A549 (cell line): ENCODE measurements around the gene ZFYVE27. TPM values are rescaled to one million over a fixed set of nuclear protein-coding genes. Genes with fewer than 3 reads are reported as not detected.

Source experiments
- ATAC-seq, 2 experiments: fragments of 200-7000 bp in 1 of 2; fragments of >200 bp in 1 of 2; cut with Nextera tagmentation in 1 of 2; cut with Tn5 transposase in 1 of 2; 3 replicates each; pipeline versions ENCODE4 v1.8.0 to v1.9.1; 2018 to 2020; ENCODE audit warnings: mild to moderate bottlenecking in 1 of 2, moderate library complexity in 1 of 2
- CTCF ChIA-PET: fragments of 300-600 bp; sonication (Branson Sonifier 250); formaldehyde crosslinking; extraction: SDS; loops from one replicate; lab custom pipeline; 2021; ENCODE audit warnings: antibody characterized with exemption, inconsistent platforms; lab: Yijun Ruan, JAX
- POLR2A ChIA-PET: fragments of 350-600 bp; formaldehyde crosslinking; extraction: SDS; loops from one replicate; lab custom pipeline; 2021; ENCODE audit warnings: antibody characterized with exemption, inconsistent platforms; lab: Yijun Ruan, JAX
- DNase-seq, 2 experiments: peaks; one replicate each; pipeline versions ENCODE4 v3.0.0 to v3.0.0-alpha.2; 2011 to 2016; ENCODE audit warnings: low read depth in 1 of 2, low spot score in 1 of 2
- FAIRE-seq: peaks from 2 replicates; lab custom pipeline; 2011; peaks lifted over from hg19 to GRCh38; lab: Jason Lieb, UNC
- H3K27ac ChIP-seq, 2 experiments: fragments of >200 bp; sonication (Bioruptor Twin); formaldehyde crosslinking; 3 replicates each; pipeline ENCODE4 v1.5.1; 2016 to 2017
- H3K4me1 ChIP-seq: fragments of >200 bp; sonication (Bioruptor Twin); formaldehyde crosslinking; 3 replicates; pipeline ENCODE4 v1.6.1; 2016
- H3K4me2 ChIP-seq: fragments of >200 bp; sonication (Bioruptor Twin); formaldehyde crosslinking; 3 replicates; pipeline ENCODE4 v1.6.1; 2016
- H3K4me3 ChIP-seq: fragments of >200 bp; sonication (Bioruptor Twin); formaldehyde crosslinking; 3 replicates; pipeline ENCODE4 v1.5.1; 2016
- H3K9me3 ChIP-seq: fragments of >200 bp; sonication (Bioruptor Twin); formaldehyde crosslinking; 3 replicates; pipeline ENCODE4 v1.6.1; 2016
- CEBPB ChIP-seq, 2 experiments: fragments of >200 bp in 1 of 2; sonication (Bioruptor Twin) in 1 of 2; formaldehyde crosslinking in 1 of 2; IDR thresholded peaks; 2 replicates each; pipeline ENCODE4 v1.6.1; 2012 to 2016
- CHD4 ChIP-seq: fragments of 200-600 bp; sonication (generic); IDR thresholded peaks from 2 replicates; pipeline ENCODE4 v1.6.1; 2016; ENCODE audit warnings: antibody characterized with exemption, mild to moderate bottlenecking, borderline replicate concordance
- EHMT2 ChIP-seq: fragments of 200-600 bp; sonication (generic); IDR thresholded peaks from 2 replicates; pipeline ENCODE4 v1.6.1; 2016; ENCODE audit warnings: antibody characterized with exemption, low read depth, mild to moderate bottlenecking, moderate library complexity
- EP300 ChIP-seq, 2 experiments: fragments of >200 bp; sonication (Bioruptor Twin); formaldehyde crosslinking; IDR thresholded peaks; 2 replicates in 1 of 2; 3 replicates in 1 of 2; pipeline ENCODE4 v1.6.1; 2016 to 2017
- FOXS1 ChIP-seq: fragments of 250-450 bp; sonication (Bioruptor Pico); IDR thresholded peaks from 2 replicates; pipeline ENCODE4 v1.5.0; 2020; ENCODE audit warnings: mild to moderate bottlenecking, moderate library complexity
- GATA3 ChIP-seq: IDR thresholded peaks from 2 replicates; pipeline ENCODE4 v1.6.1; 2012; ENCODE audit warnings: borderline replicate concordance
- HDAC2 ChIP-seq: fragments of 200-600 bp; sonication (generic); IDR thresholded peaks from 2 replicates; pipeline ENCODE4 v1.6.1; 2016
- HEYL ChIP-seq: fragments of 250-450 bp; sonication (Bioruptor Pico); IDR thresholded peaks from 2 replicates; pipeline ENCODE4 v1.8.0; 2021; ENCODE audit warnings: mild to moderate bottlenecking, moderate library complexity
- JUNB ChIP-seq: fragments of >200 bp; sonication (Bioruptor Twin); formaldehyde crosslinking; IDR thresholded peaks from 2 replicates; pipeline ENCODE4 v1.6.1; 2016
- KDM5A ChIP-seq: fragments of 200-600 bp; sonication (generic); IDR thresholded peaks from 2 replicates; pipeline ENCODE4 v1.6.1; 2016; ENCODE audit warnings: antibody characterized with exemption, mild to moderate bottlenecking
- NR3C1 ChIP-seq: fragments of >200 bp; sonication (Bioruptor Twin); formaldehyde crosslinking; IDR thresholded peaks from 3 replicates; pipeline ENCODE4 v1.6.1; 2017
- POLR2A ChIP-seq: IDR thresholded peaks from 2 replicates; pipeline ENCODE4 v1.6.1; 2012; ENCODE audit warnings: mild to moderate bottlenecking, low read length
- POLR2AphosphoS2 ChIP-seq: conservative IDR thresholded peaks from 2 replicates; pipeline ENCODE4 v1.6.1; 2012; ENCODE audit warnings: low read length, improper control_type of control experiment, inconsistent platforms
- RAD21 ChIP-seq, 2 experiments: fragments of >200 bp in 1 of 2; sonication (Bioruptor Twin) in 1 of 2; formaldehyde crosslinking in 1 of 2; IDR thresholded peaks in 1 of 2; conservative IDR thresholded peaks in 1 of 2; 2 replicates in 1 of 2; 3 replicates in 1 of 2; pipeline ENCODE4 v1.6.1; 2012 to 2018; ENCODE audit warnings: inconsistent platforms in 1 of 2
- RFX5 ChIP-seq: fragments of 450-650 bp; IDR thresholded peaks from 2 replicates; pipeline ENCODE4 v1.7.1; 2014; ENCODE audit warnings: antibody characterized with exemption, mild to moderate bottlenecking, moderate library complexity
- SMC3 ChIP-seq: fragments of >200 bp; sonication (Bioruptor Twin); formaldehyde crosslinking; IDR thresholded peaks from 3 replicates; pipeline ENCODE4 v1.6.1; 2018; ENCODE audit warnings: inconsistent platforms
- ZFP36 ChIP-seq: fragments of 450-650 bp; IDR thresholded peaks from 2 replicates; pipeline ENCODE4 v1.6.1; 2014; ENCODE audit warnings: borderline replicate concordance; ENCODE audit not compliant: partially characterized antibody
- WGBS: methylation state at CpG from one replicate; pipeline ENCODE4 v1.1.6; 2017; ENCODE audit errors: missing lambda C conversion rate; 5-methylcytosine and 5-hydroxymethylcytosine counted together
- polyA plus RNA-seq, 4 experiments: library from polyadenylated mRNA; depleted of rRNA in 3 of 4; stranded (reverse); fragments of >200 nt; fragmentation: RNase III in 1 of 4; extraction: RNeasy Plus Mini Kit Qiagen cat#74134 plus additional on column Dnase treatment in 1 of 4; gene quantifications; 2 replicates in 3 of 4; 3 replicates in 1 of 4; pipeline ENCODE4 v1.2.3, GENCODE V29; 2011 to 2017
- TF ChIP-seq, protein P1 (sequence below): IDR thresholded peaks from 2 replicates; pipeline ENCODE4 v1.6.1; 2012
- TF ChIP-seq, protein P2 (sequence below): fragments of >200 bp; sonication (Bioruptor Twin); formaldehyde crosslinking; IDR thresholded peaks from 3 replicates; pipeline ENCODE4 v1.5.1; 2016
- TF ChIP-seq, protein P3 (sequence below): IDR thresholded peaks from 2 replicates; pipeline ENCODE4 v1.6.1; 2012; ENCODE audit warnings: low read depth, borderline replicate concordance
- TF ChIP-seq, protein P4 (sequence below): fragments of 250-450 bp; sonication (Bioruptor Pico); IDR thresholded peaks from 2 replicates; pipeline ENCODE4 v1.5.0; 2021; ENCODE audit warnings: mild to moderate bottlenecking, moderate library complexity, borderline replicate concordance

Gene ZFYVE27
- polyA plus RNA-seq, 2 of the 4 experiments (the other 2 are of a cell fraction): 17.1 to 20.1 TPM

DNA sequence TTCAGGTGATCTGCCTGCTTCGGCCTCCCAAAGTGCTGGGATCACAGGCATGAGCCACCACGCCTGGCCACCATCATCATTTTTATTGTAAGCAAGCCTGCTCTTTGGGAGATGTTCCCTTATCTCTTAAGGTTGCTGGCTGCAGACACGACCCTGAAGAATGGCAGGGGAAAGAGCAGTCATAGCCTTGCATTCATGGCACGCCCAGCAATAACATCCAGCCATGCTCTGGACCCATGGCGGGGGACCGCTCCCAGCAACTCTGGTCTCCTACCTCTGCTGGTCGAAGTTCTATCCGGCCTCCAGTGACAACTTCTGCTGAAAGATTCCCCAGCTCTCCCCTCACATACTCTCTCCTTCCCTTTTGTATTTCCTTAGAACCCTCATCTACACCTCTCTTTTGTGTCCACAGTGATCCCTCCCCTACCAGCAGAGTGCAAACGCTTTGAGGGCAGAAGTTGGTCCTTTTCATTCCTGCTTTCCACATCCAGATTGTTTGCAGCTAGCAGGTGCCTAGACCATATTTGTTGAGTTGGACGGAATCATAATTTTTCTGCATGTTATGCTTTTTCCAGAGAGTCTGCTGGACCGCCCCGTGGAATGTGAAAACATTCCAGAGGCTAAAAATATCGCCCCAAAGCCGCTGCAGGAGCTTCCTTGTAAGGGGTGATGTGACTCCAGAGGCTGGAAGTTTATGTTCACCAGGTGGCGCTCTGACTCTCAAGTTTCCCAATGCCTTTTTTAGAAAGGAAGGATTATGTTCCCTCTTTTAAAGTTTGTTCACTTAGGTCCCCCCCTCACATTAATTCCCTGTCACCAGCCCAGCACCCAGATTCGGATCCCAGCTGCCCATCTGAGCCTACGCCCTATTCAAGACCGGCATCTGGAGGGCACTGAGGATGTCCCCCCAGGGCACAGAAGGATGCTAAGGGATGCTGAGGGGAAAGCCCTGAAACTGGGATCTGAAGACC lies 27.7 kb upstream of the ZFYVE27 start:
- peak; percentile 70 to 74 for TF ChIP-seq RAD21 (conservative IDR thresholded peaks at IDR 0.05 in 1 of 2, IDR thresholded peaks at IDR 0.05 in 1 of 2)
- TF ChIP-seq CEBPB (IDR thresholded peaks at IDR 0.05): peak in 1 of 2 experiments; percentile 47; a peak in 1 of 4 replicates
- TF ChIP-seq, protein P1, sequence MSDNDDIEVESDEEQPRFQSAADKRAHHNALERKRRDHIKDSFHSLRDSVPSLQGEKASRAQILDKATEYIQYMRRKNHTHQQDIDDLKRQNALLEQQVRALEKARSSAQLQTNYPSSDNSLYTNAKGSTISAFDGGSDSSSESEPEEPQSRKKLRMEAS: no peak
- no peak for TF ChIP-seq ZFP36
- TF ChIP-seq, protein P2, sequence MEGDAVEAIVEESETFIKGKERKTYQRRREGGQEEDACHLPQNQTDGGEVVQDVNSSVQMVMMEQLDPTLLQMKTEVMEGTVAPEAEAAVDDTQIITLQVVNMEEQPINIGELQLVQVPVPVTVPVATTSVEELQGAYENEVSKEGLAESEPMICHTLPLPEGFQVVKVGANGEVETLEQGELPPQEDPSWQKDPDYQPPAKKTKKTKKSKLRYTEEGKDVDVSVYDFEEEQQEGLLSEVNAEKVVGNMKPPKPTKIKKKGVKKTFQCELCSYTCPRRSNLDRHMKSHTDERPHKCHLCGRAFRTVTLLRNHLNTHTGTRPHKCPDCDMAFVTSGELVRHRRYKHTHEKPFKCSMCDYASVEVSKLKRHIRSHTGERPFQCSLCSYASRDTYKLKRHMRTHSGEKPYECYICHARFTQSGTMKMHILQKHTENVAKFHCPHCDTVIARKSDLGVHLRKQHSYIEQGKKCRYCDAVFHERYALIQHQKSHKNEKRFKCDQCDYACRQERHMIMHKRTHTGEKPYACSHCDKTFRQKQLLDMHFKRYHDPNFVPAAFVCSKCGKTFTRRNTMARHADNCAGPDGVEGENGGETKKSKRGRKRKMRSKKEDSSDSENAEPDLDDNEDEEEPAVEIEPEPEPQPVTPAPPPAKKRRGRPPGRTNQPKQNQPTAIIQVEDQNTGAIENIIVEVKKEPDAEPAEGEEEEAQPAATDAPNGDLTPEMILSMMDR: peak; percentile 78
- no peak for TF ChIP-seq POLR2A
- peak; percentile 86 for TF ChIP-seq SMC3
- DNase-seq: peak; percentile 57 to 77
- peak overlapping the region; percentile 42 for H3K4me2 ChIP-seq
- ATAC-seq: peak; percentile 19 to 63; a peak in 3 of 6 replicates
- no peaks in the 10 kb centered on the region for H3K9me3 ChIP-seq
- ChIA-PET POLR2A (interaction anchor here (0.8 to 3.0 kb wide), 4 partner anchors 15 to 27 kb away, joined by 4 to 34 read pairs (median 5); partner anchors contain the start of genes AVPI1 and ZFYVE27), CTCF (interaction anchor here (0.5 to 36.9 kb wide), 16 partner anchors 1 to 332 kb away, joined by 3 to 1127 read pairs (median 5); partner anchors contain the start of genes AVPI1, MARVELD1, SFRP5 and ZFYVE27)
- no peak for FAIRE-seq
- H3K4me3 ChIP-seq: no peak overlapping the region
- peak overlapping the region; percentile 9 to 38; a peak in 2 of 6 replicates for H3K27ac ChIP-seq
- WGBS: 38% methylated on average over 18 of the region's 18 CpGs
- H3K4me1 ChIP-seq: peaks cover 18% of the 10 kb centered on the region; the same call in 2 of the 3 replicates

DNA sequence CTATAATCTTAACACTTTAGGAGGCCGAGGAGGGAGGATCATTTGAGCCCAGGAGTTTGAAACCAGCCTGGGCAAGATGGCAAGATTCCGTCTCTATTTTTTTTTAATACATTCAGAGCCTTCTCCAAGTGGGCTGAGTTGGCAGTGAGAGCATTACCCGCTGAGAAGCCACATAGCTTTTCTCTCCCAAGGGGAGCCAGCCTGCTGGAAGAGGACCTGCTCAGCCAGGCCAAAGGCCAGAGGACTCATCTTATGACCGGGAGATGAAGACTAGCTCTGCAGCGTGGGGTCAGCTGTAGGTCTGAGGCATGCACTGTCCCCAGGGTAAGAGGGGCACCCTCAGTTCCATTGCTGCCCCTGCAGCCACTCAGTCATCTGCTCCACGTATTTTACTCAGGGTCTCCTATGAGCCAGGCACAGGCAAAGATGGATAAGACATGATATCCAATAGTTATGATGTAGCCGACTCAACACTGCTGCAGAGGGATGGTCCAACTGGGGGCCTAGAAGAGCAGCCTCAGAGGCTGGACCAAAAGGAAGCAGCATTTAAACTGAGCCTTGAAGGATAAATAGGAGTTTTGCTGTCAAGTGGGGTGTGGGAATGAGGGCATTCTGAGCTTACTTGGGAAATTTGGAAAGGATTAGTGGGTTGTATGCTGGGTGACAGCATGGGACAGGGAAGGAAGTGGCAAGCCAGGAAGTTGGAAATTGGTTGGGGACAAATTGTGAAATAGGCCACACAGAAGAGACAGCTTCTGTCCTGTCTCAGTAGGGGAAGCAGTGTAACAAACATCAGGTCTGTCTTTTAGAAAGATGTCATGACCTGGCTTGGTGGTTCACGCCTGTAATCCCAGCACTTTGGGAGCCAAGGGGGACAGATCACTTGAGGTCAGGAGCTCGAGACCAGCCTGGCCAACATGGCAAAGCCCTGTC lies 25.0 kb upstream of the ZFYVE27 start:
- WGBS: 85% methylated on average over 9 of the region's 9 CpGs
- CTCF ChIA-PET: interaction anchor here (2.5 to 36.9 kb wide), 4 partner anchors 1 to 36 kb away, joined by 5 to 1127 read pairs (median 1006); partner anchors contain the start of genes AVPI1, MARVELD1 and ZFYVE27
- DNase-seq: no peak
- H3K4me3 ChIP-seq: no peak overlapping the region
- peaks cover 33% of the 10 kb centered on the region for H3K4me1 ChIP-seq
- POLR2A ChIA-PET: interaction anchor here (4.1 kb wide), 1 partner anchor 25 kb away, joined by 53 read pairs; the partner anchor contains the start of gene AVPI1
- no peak overlapping the region for H3K4me2 ChIP-seq
- TF ChIP-seq HEYL (no peak), KDM5A (no peak), EHMT2 (no peak), EP300 (IDR thresholded peaks at IDR 0.05) (no peak), CHD4 (no peak), RFX5 (no peak), CEBPB (IDR thresholded peaks at IDR 0.05) (no peak), JUNB (no peak), POLR2A (no peak), POLR2AphosphoS2 (no peak), SMC3 (no peak), GATA3 (no peak), FOXS1 (no peak), NR3C1 (no peak), HDAC2 (no peak)
- TF ChIP-seq, protein P3, sequence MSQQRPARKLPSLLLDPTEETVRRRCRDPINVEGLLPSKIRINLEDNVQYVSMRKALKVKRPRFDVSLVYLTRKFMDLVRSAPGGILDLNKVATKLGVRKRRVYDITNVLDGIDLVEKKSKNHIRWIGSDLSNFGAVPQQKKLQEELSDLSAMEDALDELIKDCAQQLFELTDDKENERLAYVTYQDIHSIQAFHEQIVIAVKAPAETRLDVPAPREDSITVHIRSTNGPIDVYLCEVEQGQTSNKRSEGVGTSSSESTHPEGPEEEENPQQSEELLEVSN: no peak
- TF ChIP-seq, protein P4, sequence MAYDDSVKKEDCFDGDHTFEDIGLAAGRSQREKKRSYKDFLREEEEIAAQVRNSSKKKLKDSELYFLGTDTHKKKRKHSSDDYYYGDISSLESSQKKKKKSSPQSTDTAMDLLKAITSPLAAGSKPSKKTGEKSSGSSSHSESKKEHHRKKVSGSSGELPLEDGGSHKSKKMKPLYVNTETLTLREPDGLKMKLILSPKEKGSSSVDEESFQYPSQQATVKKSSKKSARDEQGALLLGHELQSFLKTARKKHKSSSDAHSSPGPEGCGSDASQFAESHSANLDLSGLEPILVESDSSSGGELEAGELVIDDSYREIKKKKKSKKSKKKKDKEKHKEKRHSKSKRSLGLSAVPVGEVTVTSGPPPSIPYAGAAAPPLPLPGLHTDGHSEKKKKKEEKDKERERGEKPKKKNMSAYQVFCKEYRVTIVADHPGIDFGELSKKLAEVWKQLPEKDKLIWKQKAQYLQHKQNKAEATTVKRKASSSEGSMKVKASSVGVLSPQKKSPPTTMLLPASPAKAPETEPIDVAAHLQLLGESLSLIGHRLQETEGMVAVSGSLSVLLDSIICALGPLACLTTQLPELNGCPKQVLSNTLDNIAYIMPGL (CRISPR knock-in tag): no peak
- TF ChIP-seq, all 56 proteins: peak for 0
- no peak for FAIRE-seq
- Histone ChIP-seq H3K27ac (peak overlapping the region in 1 of 2 experiments; percentile 94; a peak in 1 of 6 replicates), H3K9me3 (no peaks in the 10 kb centered on the region)
- ATAC-seq: no peak
